ENCODE results near the gene GLCE.

DNA sequence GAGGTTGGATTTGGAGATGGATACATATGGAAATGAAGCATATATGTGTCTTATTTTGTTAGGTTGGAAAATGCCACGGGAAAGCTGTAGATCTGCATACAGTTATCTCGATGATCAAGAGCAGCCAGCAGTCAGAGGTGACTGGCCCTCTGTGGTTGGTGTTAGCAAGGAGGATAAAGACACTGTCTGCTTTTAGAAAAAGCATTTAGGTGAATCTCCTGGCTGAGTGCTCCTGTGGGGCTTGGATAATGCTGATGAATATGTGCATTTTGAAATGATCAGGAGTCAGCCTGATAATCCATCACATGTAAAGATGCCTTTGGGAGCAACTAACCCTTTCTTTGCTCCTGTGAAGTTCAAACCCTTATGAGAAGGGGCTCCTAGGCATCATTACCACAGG is 24.9 kb upstream of the GLCE start:
- TF ChIP-seq, protein P1, sequence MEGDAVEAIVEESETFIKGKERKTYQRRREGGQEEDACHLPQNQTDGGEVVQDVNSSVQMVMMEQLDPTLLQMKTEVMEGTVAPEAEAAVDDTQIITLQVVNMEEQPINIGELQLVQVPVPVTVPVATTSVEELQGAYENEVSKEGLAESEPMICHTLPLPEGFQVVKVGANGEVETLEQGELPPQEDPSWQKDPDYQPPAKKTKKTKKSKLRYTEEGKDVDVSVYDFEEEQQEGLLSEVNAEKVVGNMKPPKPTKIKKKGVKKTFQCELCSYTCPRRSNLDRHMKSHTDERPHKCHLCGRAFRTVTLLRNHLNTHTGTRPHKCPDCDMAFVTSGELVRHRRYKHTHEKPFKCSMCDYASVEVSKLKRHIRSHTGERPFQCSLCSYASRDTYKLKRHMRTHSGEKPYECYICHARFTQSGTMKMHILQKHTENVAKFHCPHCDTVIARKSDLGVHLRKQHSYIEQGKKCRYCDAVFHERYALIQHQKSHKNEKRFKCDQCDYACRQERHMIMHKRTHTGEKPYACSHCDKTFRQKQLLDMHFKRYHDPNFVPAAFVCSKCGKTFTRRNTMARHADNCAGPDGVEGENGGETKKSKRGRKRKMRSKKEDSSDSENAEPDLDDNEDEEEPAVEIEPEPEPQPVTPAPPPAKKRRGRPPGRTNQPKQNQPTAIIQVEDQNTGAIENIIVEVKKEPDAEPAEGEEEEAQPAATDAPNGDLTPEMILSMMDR (IDR thresholded peaks at IDR 0.05 in 2 of 3, conservative IDR thresholded peaks at IDR 0.05 in 1 of 3; ENCODE audit: control insufficient read depth in 2 of 3, extremely low read depth in 1 of 3, insufficient read depth in 1 of 3, low read depth in 3 of 3, low read length in 3 of 3) = no peak
- TF ChIP-seq TARDBP (IDR thresholded peaks at IDR 0.05; ENCODE audit: borderline replicate concordance) = no peak
- TF ChIP-seq CBFB (IDR thresholded peaks at IDR 0.05; ENCODE audit: low read depth) = no peak
- no peak for TF ChIP-seq JUNB (IDR thresholded peaks at IDR 0.05)
- TF ChIP-seq MTA2 (IDR thresholded peaks at IDR 0.05; ENCODE audit: low read depth) = no peak
- TF ChIP-seq MEF2A (IDR thresholded peaks at IDR 0.05; ENCODE audit: insufficient read depth, low read depth, low read length) = no peak
- TF ChIP-seq TAF1 (IDR thresholded peaks at IDR 0.05; ENCODE audit: borderline replicate concordance, low read depth, low read length) = no peak
- TF ChIP-seq FOXM1 (IDR thresholded peaks at IDR 0.05; ENCODE audit: low read depth, low read length) = no peak
- TF ChIP-seq POLR2AphosphoS5 (IDR thresholded peaks at IDR 0.05; ENCODE audit: low read length) = no peak
- TF ChIP-seq, protein P2, sequence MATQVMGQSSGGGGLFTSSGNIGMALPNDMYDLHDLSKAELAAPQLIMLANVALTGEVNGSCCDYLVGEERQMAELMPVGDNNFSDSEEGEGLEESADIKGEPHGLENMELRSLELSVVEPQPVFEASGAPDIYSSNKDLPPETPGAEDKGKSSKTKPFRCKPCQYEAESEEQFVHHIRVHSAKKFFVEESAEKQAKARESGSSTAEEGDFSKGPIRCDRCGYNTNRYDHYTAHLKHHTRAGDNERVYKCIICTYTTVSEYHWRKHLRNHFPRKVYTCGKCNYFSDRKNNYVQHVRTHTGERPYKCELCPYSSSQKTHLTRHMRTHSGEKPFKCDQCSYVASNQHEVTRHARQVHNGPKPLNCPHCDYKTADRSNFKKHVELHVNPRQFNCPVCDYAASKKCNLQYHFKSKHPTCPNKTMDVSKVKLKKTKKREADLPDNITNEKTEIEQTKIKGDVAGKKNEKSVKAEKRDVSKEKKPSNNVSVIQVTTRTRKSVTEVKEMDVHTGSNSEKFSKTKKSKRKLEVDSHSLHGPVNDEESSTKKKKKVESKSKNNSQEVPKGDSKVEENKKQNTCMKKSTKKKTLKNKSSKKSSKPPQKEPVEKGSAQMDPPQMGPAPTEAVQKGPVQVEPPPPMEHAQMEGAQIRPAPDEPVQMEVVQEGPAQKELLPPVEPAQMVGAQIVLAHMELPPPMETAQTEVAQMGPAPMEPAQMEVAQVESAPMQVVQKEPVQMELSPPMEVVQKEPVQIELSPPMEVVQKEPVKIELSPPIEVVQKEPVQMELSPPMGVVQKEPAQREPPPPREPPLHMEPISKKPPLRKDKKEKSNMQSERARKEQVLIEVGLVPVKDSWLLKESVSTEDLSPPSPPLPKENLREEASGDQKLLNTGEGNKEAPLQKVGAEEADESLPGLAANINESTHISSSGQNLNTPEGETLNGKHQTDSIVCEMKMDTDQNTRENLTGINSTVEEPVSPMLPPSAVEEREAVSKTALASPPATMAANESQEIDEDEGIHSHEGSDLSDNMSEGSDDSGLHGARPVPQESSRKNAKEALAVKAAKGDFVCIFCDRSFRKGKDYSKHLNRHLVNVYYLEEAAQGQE (IDR thresholded peaks at IDR 0.05; ENCODE audit: low read depth, low read length) = no peak
- TF ChIP-seq YY1 (IDR thresholded peaks at IDR 0.05; ENCODE audit: low read depth, low read length) = no peak
- no peak for TF ChIP-seq MEF2B (IDR thresholded peaks at IDR 0.05; ENCODE audit: partially characterized antibody, poor library complexity, severe bottlenecking)
- TF ChIP-seq FOXK2 (IDR thresholded peaks at IDR 0.05) = no peak

All from GM12878 (cell line).